K562 (cell line): ENCODE results near the gene FAM20B. TPM values are rescaled to one million over a fixed set of nuclear protein-coding genes. Genes with fewer than 3 reads are reported as not detected.

Experiments used
- ARID4B ChIP-seq: sonication (generic); formaldehyde crosslinking; IDR thresholded peaks from 2 replicates; pipeline ENCODE4 v1.8.0; 2022; ENCODE audit warnings: mild to moderate bottlenecking, missing genetic modification reagents
- ARNT ChIP-seq, 2 experiments: fragments of 450-650 bp; IDR thresholded peaks; 2 replicates each; pipeline ENCODE4 v1.6.1; 2016; ENCODE audit warnings: mild to moderate bottlenecking in 1 of 2
- ATF7 ChIP-seq: fragments of 450-650 bp; IDR thresholded peaks from 2 replicates; pipeline ENCODE4 v1.7.1; 2014; ENCODE audit warnings: mild to moderate bottlenecking, moderate library complexity
- BRD9 ChIP-seq: fragments of 450-650 bp; IDR thresholded peaks from 2 replicates; pipeline ENCODE4 v1.6.1; 2018; ENCODE audit warnings: low read depth; ENCODE audit not compliant: partially characterized antibody
- CBX1 ChIP-seq: sonication (generic); IDR thresholded peaks from 2 replicates; pipeline ENCODE4 v1.6.1; 2016; ENCODE audit warnings: antibody characterized with exemption, low read depth, mild to moderate bottlenecking
- CTBP1 ChIP-seq: fragments of 450-650 bp; IDR thresholded peaks from 2 replicates; pipeline ENCODE4 v1.6.1; 2016; ENCODE audit warnings: borderline replicate concordance
- ETV6 ChIP-seq, 3 experiments: fragments of 150-350 bp in 1 of 3; sonication (generic) in 1 of 3; formaldehyde crosslinking in 1 of 3; IDR thresholded peaks; 2 replicates each; pipeline versions ENCODE4 v1.6.1 to v1.8.0; 2014 to 2022; ENCODE audit warnings: borderline replicate concordance in 2 of 3, low read depth in 2 of 3, antibody characterized with exemption in 1 of 3, low read length in 1 of 3, mild to moderate bottlenecking in 1 of 3, missing genetic modification reagents in 1 of 3
- HDAC8 ChIP-seq: fragments of 450-650 bp; IDR thresholded peaks from 2 replicates; pipeline ENCODE4 v1.6.1; 2016; ENCODE audit warnings: mild to moderate bottlenecking, missing genetic modification characterization, moderate library complexity, missing compliant biosample characterization
- KAT7 ChIP-seq: sonication (generic); formaldehyde crosslinking; IDR thresholded peaks from 2 replicates; pipeline ENCODE4 v1.8.0; 2022; ENCODE audit warnings: missing genetic modification reagents, mild to moderate bottlenecking, borderline replicate concordance
- KDM1A ChIP-seq, 2 experiments: fragments of 450-650 bp; IDR thresholded peaks; 2 replicates each; pipeline ENCODE4 v1.6.1; 2016; ENCODE audit warnings: mild to moderate bottlenecking in 2 of 2
- NFIC ChIP-seq: fragments of 450-650 bp; IDR thresholded peaks from 2 replicates; pipeline ENCODE4 v1.6.1; 2017; ENCODE audit warnings: mild to moderate bottlenecking, inconsistent platforms
- RBM17 ChIP-seq: fragments of 200-400 bp; formaldehyde crosslinking; IDR thresholded peaks from 2 replicates; pipeline ENCODE4 v1.6.1; 2017; ENCODE audit warnings: low read depth, mild to moderate bottlenecking, low read length, borderline replicate concordance
- RBM22 ChIP-seq: fragments of 200-400 bp; formaldehyde crosslinking; IDR thresholded peaks from 2 replicates; pipeline ENCODE4 v1.6.1; 2018; ENCODE audit warnings: low read length, low read depth; ENCODE audit not compliant: poor library complexity, severe bottlenecking
- RBM39 ChIP-seq: fragments of 200-400 bp; formaldehyde crosslinking; optimal IDR thresholded peaks from 2 replicates; pipeline ENCODE3; 2018; ENCODE audit warnings: low read depth, low read length
- SP1 ChIP-seq: sonication (generic); formaldehyde crosslinking; IDR thresholded peaks from 2 replicates; pipeline ENCODE4 v1.8.1; 2022; ENCODE audit warnings: mild to moderate bottlenecking, missing genetic modification reagents
- ZNF282 ChIP-seq: sonication (generic); formaldehyde crosslinking; IDR thresholded peaks from 2 replicates; pipeline ENCODE4 v1.8.1; 2023; ENCODE audit warnings: missing genetic modification reagents
- polyA plus RNA-seq, 8 experiments: library from polyadenylated mRNA; depleted of rRNA in 4 of 8; stranded (reverse) in 5 of 8; unstranded in 3 of 8; fragments of >200 nt; fragmentation: Nextera tagmentation in 2 of 8; fragmentation: Illumina TruSeq in 1 of 8; extraction: Ambion mirVana in 2 of 8; extraction: Trizol in 1 of 8; gene quantifications; 2 replicates each; pipeline versions ENCODE4 v1.2.1 to v1.2.3, GENCODE V29; 2011 to 2014; ENCODE audit warnings: inconsistent platforms in 1 of 8, missing spikeins in 1 of 8
- total RNA-seq, 7 experiments: library from RNA; depleted of rRNA in 6 of 7; stranded (reverse); fragments of >200 nt in 6 of 7; fragmentation: Illumina TruSeq in 2 of 7; extraction: Trizol in 2 of 7; gene quantifications; 2 replicates each; pipeline versions ENCODE4 v1.2.1 to v1.2.3, GENCODE V29; 2011 to 2021; ENCODE audit warnings: low replicate concordance in 1 of 7

FAM20B gene
- total and polyA plus RNA-seq, 9 of the 15 experiments (the other 6 are each of a cell fraction or from before 2014, with no cell fraction given), result 7.2 to 67.5 (median 42.9) TPM

GRCh38 chr1:179081687-179082332, 56.1 kb downstream of the FAM20B start, which contains the start of gene TOR3A (continued):
- TF ChIP-seq NFIC (0 out of 2 replicates have a peak, but pooled peaks have one; percentile 17), KDM1A (IDR thresholded peaks at IDR 0.05) (peak; percentile 51 to 57; a peak in 2 of 4 replicates), ARID4B (peak; percentile 90), SP1 (peak; percentile 85), RBM39 (no peak), ATF7 (peak; percentile 70), HDAC8 (tag) (0 out of 2 replicates have a peak, but pooled peaks have one; percentile 18), ETV6 (IDR thresholded peaks at IDR 0.05; ENCODE audit: borderline replicate concordance in 1 of 2, low read depth in 2 of 2, low read length in 1 of 2) (no peak), ETV6 (CRISPR knock-in tag; IDR thresholded peaks at IDR 0.05; ENCODE audit: borderline replicate concordance) (0 out of 2 replicates have a peak, but pooled peaks have one; percentile 59), ARNT (IDR thresholded peaks at IDR 0.05) (no peak), ZNF282 (CRISPR knock-in tag) (0 out of 2 replicates have a peak, but pooled peaks have one; percentile 83), CBX1 (peak; percentile 66), KAT7 (CRISPR knock-in tag) (peak; percentile 65; the same call in 1 of the 2 replicates), RBM22 (peak; percentile 98), CTBP1 (peak; percentile 77; the same call in 1 of the 2 replicates), BRD9 (no peak), RBM17 (no peak)
